ENCODE results near the gene NPPA. TPM values are rescaled to one million over a fixed set of nuclear protein-coding genes. Genes with fewer than 3 reads are reported as not detected.
A peak's percentile ranks its signal among the peaks of the same experiment; 100 is the strongest.

The NPPA gene
- total and polyA plus RNA-seq, 9 of the 15 experiments (the other 6 are each of a cell fraction or from before 2014, with no cell fraction given) = not detected

DNA sequence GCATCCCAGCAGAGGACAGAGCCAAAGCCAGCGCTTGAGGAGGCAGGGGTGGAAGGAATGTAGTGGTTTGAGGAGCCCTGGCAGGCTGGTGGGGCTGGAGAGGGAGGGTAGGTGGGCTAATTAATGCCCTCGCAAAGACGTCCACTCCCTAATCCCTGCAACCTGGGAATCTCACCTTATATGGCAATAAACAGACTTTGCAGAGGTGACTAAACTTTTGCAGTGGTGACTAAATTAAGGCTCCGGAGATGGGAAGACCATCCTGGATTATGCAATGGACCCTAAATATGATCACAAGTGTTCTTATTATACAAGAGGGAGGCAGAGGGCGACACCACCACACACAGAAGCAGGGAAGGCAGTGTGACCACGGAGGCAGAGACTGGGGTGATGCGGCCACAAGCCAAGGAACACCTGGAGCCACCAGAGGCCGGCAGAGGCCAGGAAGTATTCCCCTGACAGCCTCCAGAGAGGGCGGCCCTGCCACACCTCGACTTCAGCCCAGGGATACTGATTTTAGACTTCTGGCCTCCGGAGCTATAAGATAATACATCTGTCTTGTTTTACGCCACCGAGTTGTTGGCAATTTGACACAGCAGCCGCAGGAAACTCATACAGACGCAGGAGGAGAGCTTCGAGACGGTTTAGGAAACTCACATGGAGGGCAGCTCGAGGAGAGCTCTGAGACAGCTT lies 34.3 kb upstream of the NPPA start (continued):
- TF ChIP-seq HDAC2 (IDR thresholded peaks at IDR 0.05) = no peak
- TF ChIP-seq, protein P1, sequence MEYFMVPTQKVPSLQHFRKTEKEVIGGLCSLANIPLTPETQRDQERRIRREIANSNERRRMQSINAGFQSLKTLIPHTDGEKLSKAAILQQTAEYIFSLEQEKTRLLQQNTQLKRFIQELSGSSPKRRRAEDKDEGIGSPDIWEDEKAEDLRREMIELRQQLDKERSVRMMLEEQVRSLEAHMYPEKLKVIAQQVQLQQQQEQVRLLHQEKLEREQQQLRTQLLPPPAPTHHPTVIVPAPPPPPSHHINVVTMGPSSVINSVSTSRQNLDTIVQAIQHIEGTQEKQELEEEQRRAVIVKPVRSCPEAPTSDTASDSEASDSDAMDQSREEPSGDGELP (CRISPR knock-in tag; IDR thresholded peaks at IDR 0.05; ENCODE audit: borderline replicate concordance) = peak; percentile 49; the same call in 1 of the 2 replicates
- TF ChIP-seq SUPT5H (IDR thresholded peaks at IDR 0.05) = no peak
- peak; percentile 45; the same call in 1 of the 2 replicates for TF ChIP-seq REST (IDR thresholded peaks at IDR 0.05; ENCODE audit: borderline replicate concordance)
- no peak for TF ChIP-seq REST (CRISPR knock-in tag; IDR thresholded peaks at IDR 0.05; ENCODE audit: low read depth)
- TF ChIP-seq EHMT2 (IDR thresholded peaks at IDR 0.05) = no peak
- 0 out of 2 replicates have a peak, but pooled peaks have one; percentile 26 for TF ChIP-seq PTBP1 (IDR thresholded peaks at IDR 0.05; ENCODE audit: low read depth, low read length)
- TF ChIP-seq ZNF12 (CRISPR knock-in tag; IDR thresholded peaks at IDR 0.05) = peak; percentile 78; the same call in 1 of the 2 replicates
- TF ChIP-seq TEAD4 (IDR thresholded peaks at IDR 0.05; ENCODE audit: low read length) = no peak
- TF ChIP-seq TEAD4 (CRISPR knock-in tag; IDR thresholded peaks at IDR 0.05; ENCODE audit: borderline replicate concordance) = 0 out of 2 replicates have a peak, but pooled peaks have one; percentile 34
- peak; percentile 1 for TF ChIP-seq TBP (optimal IDR thresholded peaks at IDR 0.05; ENCODE audit: low read depth, low read length)
- no peak for TF ChIP-seq FUS (optimal IDR thresholded peaks at IDR 0.05; ENCODE audit: low read depth, low read length)
- peak; percentile 32; the same call in 1 of the 2 replicates for TF ChIP-seq DMBX1 (CRISPR knock-in tag; IDR thresholded peaks at IDR 0.05; ENCODE audit: borderline replicate concordance)
- TF ChIP-seq MIER1 (IDR thresholded peaks at IDR 0.05; ENCODE audit: low read depth) = peak; percentile 6; the same call in 1 of the 2 replicates

Measured in K562 (cell line).